Endothelial cell (in vitro differentiated cells): ENCODE measurements around the gene OSBPL2. TPM values are rescaled to one million over a fixed set of nuclear protein-coding genes. Genes with fewer than 3 reads are reported as not detected.
A peak's percentile ranks its signal among the peaks of the same experiment; 100 is the strongest.

ENCODE experiments used
- DNase-seq: peaks from one replicate; pipeline ENCODE4 v3.0.0; 2021; ENCODE audit warnings: low spot score
- H3K27ac Mint-ChIP-seq: one replicate; pipeline ENCODE4 v1.8.0; 2021; ENCODE audit warnings: mixed read lengths, inconsistent platforms; ENCODE audit not compliant: unreplicated experiment
- H3K27me3 Mint-ChIP-seq: one replicate; pipeline ENCODE4 v1.8.0; 2021; ENCODE audit warnings: mild to moderate bottlenecking, moderate library complexity, mixed read lengths, inconsistent platforms; ENCODE audit not compliant: unreplicated experiment
- H3K36me3 Mint-ChIP-seq: one replicate; pipeline ENCODE4 v1.8.0; 2021; ENCODE audit warnings: mild to moderate bottlenecking, low read depth, mixed read lengths, inconsistent platforms; ENCODE audit not compliant: unreplicated experiment
- H3K4me1 Mint-ChIP-seq: one replicate; pipeline ENCODE4 v1.8.0; 2021; ENCODE audit warnings: mild to moderate bottlenecking, mixed read lengths, inconsistent platforms; ENCODE audit not compliant: unreplicated experiment
- H3K4me3 Mint-ChIP-seq: one replicate; pipeline ENCODE4 v1.8.0; 2021; ENCODE audit warnings: mild to moderate bottlenecking, mixed read lengths, inconsistent platforms; ENCODE audit not compliant: unreplicated experiment
- H3K9me3 Mint-ChIP-seq: one replicate; pipeline ENCODE4 v1.8.0; 2021; ENCODE audit warnings: mixed read lengths, inconsistent platforms; ENCODE audit not compliant: unreplicated experiment
- total RNA-seq: library from RNA; stranded (reverse); fragmentation: NEBNext Ultra II Directional; extraction: Animal tissue kit (Norgen Biotek cat#: 25700); gene quantifications from one replicate; pipeline ENCODE4 v1.2.1, GENCODE V29; 2021; ENCODE audit not compliant: unreplicated experiment
- TF ChIP-seq, protein P1 (sequence below): fragments of 200-600 bp; sonication (generic); IDR thresholded peaks from one replicate; pipeline ENCODE4 v1.5.0; 2021; ENCODE audit warnings: antibody characterized with exemption; ENCODE audit not compliant: unreplicated experiment

The OSBPL2 gene
- total RNA-seq, 1 donor from 2014 or later, result 39.5 TPM

DNA sequence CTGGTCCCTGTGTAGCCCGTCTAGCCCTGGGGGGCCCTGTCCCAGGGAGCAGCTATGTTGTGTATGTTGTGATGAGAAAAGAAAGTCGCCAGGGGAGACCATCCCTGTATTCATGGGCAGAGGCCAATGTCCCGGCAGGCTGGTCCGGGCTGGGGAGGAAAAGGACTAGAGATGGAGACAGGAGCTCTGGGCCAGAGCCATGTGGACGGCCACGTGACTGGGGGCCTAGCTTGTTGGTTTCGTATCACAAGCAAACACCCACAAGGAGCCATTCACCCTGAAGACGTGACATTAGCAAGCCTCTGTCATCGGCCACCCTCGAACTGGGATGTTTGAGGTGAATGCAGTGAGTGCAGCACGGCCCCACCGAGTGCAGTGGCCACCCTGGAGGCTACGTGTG, 15.3 kb upstream of the OSBPL2 start:
- Mint-ChIP-seq H3K4me1 (peaks cover 2% of the 10 kb centered on the region), H3K27me3 (peaks cover 12% of the 10 kb centered on the region), H3K9me3 (no peaks in the 10 kb centered on the region), H3K27ac (no peak overlapping the region), H3K4me3 (no peak overlapping the region), H3K36me3 (no peaks in the 10 kb centered on the region)
- TF ChIP-seq, protein P1, sequence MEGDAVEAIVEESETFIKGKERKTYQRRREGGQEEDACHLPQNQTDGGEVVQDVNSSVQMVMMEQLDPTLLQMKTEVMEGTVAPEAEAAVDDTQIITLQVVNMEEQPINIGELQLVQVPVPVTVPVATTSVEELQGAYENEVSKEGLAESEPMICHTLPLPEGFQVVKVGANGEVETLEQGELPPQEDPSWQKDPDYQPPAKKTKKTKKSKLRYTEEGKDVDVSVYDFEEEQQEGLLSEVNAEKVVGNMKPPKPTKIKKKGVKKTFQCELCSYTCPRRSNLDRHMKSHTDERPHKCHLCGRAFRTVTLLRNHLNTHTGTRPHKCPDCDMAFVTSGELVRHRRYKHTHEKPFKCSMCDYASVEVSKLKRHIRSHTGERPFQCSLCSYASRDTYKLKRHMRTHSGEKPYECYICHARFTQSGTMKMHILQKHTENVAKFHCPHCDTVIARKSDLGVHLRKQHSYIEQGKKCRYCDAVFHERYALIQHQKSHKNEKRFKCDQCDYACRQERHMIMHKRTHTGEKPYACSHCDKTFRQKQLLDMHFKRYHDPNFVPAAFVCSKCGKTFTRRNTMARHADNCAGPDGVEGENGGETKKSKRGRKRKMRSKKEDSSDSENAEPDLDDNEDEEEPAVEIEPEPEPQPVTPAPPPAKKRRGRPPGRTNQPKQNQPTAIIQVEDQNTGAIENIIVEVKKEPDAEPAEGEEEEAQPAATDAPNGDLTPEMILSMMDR, result no peak
- DNase-seq, result no peak

DNA sequence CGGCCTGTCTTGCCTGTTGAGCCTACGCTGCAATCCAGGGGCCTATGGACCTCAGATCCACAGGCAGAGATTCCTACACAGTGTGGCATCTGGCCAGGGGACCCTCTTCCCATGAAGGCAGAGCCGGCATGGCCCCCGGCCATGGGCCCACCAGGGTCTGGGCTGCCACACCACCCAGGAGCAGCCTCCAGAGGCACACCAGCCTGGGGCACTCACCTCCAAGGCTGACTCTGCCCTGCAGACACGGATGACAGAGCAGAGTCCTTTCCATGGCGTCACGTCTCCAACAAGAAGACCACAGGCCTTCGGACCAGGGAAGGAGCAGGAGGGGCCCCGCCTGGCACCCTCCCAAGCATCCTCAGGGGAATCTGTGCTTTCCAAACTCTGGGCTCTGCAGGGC, 14.8 kb upstream of the OSBPL2 start:
- TF ChIP-seq, protein P1, result no peak
- peaks cover 12% of the 10 kb centered on the region for H3K27me3 Mint-ChIP-seq
- no peak overlapping the region for H3K4me3 Mint-ChIP-seq
- H3K36me3 Mint-ChIP-seq, result no peaks in the 10 kb centered on the region
- no peaks in the 10 kb centered on the region for H3K9me3 Mint-ChIP-seq
- DNase-seq, result no peak
- peaks cover 2% of the 10 kb centered on the region for H3K4me1 Mint-ChIP-seq
- H3K27ac Mint-ChIP-seq, result no peak overlapping the region

DNA sequence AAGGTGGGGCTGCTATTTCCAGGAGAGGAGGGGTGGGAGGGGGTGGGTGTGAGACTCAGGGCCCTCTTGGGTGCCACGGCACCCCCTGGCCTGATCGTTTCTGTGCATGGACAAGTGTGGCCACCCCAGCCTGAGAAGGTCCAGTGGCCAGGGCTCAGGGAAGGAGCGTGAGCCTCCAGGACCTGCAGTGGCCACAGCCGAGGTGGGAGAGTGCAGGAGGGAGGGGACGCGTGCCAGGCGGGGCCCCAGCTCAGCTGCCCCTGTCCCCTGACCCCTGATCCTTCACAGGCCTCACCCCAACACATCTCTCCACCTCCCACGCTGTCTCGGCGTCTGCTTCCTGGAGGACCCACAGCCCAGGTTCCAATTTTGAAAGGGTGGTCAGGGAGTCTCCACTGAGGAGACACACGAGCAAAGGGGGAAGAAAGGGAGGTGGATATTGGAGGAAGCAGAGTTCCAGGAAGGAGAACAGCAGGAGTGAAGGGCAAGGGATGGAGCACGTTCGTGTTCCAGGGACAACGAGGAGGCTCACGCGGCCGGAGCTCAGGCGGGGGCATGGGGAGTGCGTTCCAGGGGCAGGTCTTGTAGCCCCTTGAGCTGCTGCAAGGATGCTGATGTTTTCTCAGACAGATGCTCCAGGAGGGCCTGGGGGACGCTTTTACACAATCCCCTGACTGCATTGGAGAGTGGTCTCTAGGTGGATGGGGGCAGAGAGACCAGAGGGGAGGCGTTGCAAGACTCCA, 14.0 kb upstream of the OSBPL2 start:
- Mint-ChIP-seq H3K9me3 (no peaks in the 10 kb centered on the region), H3K27ac (no peak overlapping the region), H3K27me3 (peaks cover 10% of the 10 kb centered on the region), H3K36me3 (no peaks in the 10 kb centered on the region), H3K4me3 (peak overlapping the region; percentile 6), H3K4me1 (peaks cover 2% of the 10 kb centered on the region)
- DNase-seq, result no peak
- TF ChIP-seq, protein P1, result no peak

DNA sequence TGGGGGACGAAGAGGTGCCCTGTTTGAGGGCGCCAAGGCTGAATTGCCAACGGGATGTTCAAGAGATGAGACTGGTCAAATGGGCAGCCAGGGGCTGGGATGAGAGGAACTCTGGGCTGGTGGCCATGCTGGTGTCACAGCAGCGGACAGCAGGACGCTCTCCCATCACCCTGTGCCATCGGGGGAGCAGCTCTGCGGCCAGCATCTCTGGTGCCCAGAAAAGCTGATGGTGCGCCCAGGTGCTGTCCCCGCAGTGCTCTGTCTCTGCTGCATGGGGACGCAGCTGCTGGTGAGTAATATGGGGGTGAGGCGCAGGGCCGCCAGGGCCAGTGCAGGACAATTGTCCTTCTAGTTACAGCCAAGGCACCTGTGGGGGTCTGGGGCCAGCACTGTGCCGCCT, 13.3 kb upstream of the OSBPL2 start:
- Mint-ChIP-seq H3K9me3 (no peaks in the 10 kb centered on the region), H3K4me3 (no peak overlapping the region), H3K27ac (no peak overlapping the region), H3K27me3 (peaks cover 10% of the 10 kb centered on the region), H3K4me1 (peaks cover 2% of the 10 kb centered on the region), H3K36me3 (no peaks in the 10 kb centered on the region)
- TF ChIP-seq, protein P1, result no peak
- DNase-seq, result no peak

DNA sequence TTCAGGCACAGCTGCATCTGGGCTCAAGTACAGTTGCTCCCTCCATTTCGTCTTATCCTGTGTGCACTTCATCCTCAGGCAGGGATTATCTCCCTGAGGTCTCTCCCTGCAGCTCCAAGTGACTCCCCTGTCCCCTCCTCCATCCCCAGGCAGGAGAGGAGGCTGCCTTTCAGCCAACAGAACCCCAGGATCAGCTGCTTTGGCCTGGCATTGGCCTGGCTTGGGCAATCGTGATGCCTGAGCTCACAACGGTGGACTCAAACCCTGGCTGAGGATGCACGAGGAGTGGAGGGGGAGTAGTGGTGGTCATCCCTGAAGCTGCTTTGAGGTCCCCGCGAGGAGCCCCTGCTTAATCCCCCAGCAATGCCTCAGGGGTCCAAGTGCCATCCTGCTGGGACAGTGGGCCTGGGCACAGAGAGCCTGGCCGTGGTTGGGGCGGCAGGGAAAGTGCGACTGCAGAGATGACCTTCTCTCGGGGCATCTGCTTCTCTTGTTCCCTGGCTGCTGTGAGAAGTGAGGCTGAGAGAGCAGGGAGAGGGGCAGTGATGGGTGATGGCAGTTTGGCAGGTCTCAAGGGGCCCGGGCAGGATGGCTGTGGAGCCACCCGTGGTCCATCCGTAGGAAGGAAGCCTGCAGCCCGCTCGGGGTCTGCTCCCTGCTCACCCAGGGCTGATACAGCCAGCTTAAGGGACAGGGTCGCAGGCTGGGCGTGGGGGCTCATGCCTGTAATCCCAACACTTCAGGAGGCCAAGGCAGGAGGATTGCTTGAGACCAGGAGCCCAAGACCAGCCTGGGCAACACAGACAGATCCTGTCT, 12.3 kb upstream of the OSBPL2 start:
- Mint-ChIP-seq H3K27ac (no peak overlapping the region), H3K4me3 (no peak overlapping the region), H3K27me3 (peaks cover 10% of the 10 kb centered on the region), H3K9me3 (no peaks in the 10 kb centered on the region), H3K4me1 (peaks cover 1% of the 10 kb centered on the region), H3K36me3 (no peaks in the 10 kb centered on the region)
- TF ChIP-seq, protein P1, result no peak
- no peak for DNase-seq
